Stimulated activated CD8-positive, alpha-beta memory T cell treated with anti-CD3 and anti-CD28 coated beads, Interleukin-2, amount 100 ng/mL, for 48 hours (primary cell): ENCODE data around the gene FLII.
"Not testable (repeated sequence)": the region's sequence is repeated elsewhere in the genome, so short reads cannot be mapped to it uniquely, and the experiment has no call there.

Experiments
- DNase-seq, 2 donors: peaks; one replicate each; pipeline ENCODE4 v3.0.0-alpha.2; 2020; ENCODE audit warnings: low read depth in 2 of 2

FLII gene

DNA sequence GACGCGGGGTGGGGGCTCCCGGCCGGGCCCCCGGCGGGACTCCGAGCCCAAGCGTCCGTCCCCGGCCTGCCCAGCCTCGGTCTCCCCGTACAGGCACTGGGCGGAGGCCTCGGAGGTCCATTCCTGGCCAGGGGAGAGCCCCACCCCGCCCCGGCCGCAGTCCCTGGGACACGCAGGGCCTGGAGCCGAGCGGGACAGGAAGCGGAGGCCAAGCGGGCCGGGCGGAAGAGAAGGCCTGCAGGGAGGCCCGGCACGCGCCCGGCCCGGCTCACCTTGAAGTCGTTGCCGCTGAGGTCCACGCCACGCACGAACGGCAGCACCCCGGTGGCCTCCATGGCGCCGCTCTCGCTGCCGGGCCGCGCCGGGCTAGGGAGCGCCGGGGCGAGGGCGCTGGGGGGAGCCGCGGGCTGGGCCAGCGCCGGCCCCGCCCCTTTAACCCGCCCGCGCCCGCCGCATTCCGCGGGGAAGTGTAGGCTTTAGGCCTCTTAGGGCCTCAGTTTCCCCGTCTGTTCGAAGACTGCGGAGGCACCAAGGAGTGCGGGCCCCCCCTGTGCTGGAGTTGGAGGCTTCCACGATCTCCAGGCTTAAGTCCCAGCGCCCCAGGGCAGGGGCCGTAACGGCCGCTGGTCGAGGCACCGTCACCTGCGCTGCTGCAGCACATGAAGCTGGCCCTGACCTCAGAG lies at the start of gene FLII:
FLII (minus strand) TSS at position 383 of the 683 bp plus-strand sequence; CDS start at position 335, 48 bp downstream.
- peak; percentile 28 to 44 for DNase-seq

DNA sequence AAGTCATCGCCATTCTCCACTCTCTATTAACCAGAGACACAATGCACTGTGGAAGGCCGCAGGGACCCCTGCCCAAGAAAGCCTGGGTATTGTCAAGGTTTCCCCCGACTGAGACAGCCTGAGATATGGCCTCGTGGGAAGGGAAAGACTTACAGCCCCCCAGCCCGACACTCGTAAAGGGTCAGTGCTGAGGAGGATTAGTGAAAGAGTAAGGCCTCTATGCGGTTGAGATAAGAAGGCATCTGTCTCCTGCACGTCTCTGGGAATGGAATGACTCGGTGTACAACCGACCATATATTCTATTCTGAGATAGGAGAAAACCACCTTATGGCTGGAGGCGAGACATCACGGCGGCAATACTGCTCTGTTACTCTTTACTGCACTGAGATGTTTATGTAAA lies 44.7 kb upstream of the FLII start:
- not testable (repeated sequence) for DNase-seq

DNA sequence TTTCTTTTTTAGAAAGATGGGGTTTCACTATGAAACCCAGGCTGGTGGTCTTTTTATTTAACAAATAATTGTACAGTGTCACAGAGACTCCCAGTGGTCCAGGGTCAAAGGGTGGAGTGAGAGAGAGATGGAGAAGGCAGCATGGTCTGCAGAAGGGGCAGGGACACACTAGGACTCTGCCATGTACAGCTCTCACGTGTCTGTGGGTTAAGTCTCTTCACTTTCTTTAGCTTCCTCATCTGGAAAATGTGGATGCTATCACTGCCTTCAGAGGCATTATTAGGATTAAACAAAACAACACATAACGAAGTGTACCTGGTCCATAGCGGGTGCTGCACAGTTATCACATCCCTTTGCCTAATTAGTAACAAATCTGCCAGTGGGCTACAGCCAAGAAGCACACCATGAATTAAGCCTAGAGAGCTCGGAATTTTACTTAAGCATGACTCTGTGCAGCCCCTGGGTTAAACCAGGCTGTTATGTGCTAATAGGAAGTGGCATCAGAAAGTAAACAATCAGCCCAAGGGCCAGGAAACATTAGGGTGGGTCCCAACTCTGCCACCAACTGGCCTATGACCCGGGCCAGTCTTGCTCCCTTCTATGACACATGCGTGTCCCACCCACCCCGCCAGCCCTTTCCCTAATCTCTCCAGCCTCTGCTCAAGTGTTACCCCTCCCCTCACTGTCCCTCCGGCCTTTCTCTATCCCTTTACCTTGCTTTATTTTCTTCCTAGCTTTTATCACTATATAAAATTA lies 42.4 kb upstream of the FLII start:
- DNase-seq, result no peak

DNA sequence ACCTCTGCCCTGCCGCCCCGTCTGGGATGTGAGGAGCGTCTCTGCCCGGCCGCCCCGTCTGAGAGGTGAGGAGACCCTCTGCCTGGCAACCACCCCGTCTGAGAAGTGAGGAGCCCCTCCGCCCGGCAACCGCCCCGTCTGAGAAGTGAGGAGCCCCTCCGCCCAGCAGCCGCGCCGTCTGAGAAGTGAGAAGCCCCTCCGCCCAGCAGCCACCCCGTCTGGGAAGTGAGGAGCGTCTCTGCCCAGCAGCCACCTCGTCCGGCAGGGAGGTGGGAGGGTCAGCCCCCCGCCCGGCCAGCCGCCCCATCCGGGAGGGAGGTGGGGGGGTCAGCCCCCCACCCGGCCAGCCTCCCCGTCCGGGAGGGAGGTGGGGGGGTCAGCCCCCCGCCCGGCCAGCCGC lies 39.5 kb upstream of the FLII start:
- not testable (repeated sequence) for DNase-seq

DNA sequence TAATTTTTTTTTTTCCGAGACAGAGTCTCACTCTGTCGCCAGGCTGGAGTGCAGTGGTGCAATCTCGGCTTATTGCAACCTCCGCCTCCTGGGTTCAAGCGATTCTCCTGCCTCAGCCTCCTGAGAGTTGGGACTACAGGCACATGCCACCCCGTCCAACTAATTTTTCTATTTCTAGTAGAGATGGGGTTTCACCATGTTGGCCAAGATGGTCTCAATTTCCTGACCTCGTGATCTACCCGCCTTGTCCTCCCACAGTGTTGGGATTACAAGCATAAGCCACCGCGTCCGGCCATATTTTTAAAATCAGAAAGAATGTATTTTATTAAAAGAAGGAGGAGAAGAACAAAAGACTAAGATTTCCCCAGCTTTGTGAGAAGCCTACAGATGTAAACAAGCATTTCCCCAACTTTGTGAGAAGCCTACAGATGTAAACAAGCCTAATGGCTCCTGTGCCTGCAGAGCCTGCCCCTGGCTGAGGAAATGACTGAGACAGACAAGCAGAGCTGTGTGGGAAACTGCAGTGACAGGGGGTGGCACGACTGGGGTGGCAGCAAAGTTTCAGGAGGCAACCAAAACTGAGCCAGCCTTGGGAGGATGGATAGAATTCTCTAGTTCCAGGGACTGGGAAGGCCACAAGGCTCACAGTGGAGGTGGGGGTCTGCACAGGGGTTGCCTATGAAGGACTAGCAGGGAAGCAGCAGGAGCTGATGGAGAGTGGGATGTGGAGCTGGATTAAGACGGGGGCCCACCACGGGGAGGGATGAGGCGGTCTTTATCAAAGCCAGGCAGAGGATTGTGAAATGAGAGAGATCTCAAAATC lies 33.4 kb upstream of the FLII start:
- DNase-seq, result no peak

DNA sequence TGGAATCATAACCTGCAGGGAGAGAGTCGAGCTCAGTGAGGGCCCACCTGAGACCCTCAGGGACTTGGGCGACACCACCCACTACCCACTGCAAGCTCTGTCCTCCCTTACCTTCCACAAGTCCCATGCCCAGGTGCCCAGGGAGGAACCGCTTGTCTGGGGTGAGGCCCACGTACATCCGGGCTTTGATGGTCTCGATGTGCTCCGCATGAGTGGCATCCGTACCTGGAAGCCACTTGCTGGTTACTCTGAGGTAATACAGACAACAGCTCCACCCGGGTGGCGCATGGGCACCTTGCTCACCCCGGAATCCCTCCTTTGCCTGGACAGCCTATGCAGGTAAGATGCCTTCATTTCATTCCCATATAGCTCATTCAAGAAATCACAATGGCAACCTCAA lies 26.8 kb upstream of the FLII start:
- no peak for DNase-seq

DNA sequence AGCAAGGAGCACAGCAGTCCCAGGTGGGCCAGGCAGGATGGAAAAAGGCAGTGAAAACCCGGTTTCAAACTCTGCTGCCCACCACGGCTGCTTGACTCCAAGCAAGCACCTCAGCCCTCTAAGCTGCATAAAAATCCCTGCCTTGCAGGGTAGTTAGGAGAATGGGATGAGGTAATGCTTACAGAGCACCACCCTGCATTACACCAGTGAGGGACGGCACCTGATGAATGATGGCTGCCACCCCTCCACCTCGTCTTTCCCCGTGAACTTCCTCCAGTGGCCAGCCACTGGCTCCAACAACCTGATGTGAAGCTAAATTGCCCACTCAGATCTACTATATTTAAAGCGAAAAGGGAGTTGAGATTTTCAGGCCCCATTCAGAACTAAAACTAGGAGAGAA lies 23.2 kb upstream of the FLII start:
- DNase-seq, result no peak

DNA sequence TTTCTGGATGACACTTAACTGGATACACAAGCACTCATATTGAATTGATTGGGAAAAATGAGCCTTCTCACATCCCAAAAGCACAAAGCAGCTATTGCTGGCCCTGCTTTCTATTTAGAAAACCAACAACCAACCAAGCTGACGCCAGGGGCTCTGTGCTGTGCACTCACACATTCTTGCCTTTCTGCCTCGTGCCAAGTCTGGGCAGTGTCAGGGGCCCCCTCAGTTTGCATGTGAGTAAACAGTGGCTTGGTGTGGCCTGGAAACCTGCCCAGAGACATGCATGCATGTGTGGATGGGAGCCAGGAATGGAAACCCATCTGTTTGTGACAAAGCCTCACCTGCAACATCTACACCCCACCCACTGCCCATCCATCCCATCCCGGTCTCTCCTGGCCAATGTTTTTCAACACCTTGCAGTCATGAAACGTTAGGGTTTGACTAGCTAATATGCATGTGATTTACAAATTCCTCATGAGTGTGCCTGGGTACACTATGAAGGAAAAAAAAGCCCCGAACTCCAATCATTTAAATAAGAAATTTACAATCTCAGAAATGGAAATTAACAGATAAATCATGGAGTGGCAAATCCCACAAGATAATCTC lies 22.3 kb upstream of the FLII start:
- no peak for DNase-seq

DNA sequence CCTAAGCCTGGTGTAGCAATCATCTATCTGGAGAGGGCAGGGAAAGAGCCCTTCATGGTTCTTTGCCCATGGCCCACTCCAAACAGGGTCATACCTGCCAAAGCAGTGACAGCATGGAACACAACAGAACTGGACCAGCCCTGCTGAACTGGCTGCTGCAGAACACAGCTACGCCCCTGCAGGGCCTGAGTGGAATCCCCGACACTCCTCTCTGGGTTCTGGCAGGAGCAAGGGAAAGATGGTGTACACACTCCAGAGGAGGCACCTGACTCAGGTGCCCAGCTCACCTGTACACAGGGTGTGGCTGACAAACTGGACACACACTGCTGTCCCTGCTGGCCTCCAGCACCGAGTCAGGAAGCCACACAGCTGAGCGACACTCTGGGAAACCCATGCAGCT lies 21.7 kb upstream of the FLII start:
- no peak for DNase-seq

DNA sequence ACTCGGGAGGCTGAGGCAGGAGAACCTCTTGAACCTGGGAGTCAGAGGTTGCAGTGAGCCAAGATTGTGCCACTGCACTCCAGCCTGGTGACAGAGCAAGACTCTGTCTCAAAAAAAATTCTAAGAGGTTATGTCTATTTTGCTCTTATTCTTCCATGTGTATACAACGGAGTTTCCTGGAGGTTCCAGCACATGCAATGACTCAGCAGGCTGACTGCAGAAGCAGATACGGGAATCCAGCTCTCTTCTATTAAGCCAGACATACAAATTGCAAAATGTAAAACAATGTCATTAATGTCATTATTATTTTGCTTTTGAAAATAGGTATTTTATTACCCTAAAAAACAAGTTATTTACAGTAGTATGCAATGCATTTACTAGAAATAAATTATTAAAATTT lies 20.3 kb upstream of the FLII start:
- DNase-seq, result no peak

DNA sequence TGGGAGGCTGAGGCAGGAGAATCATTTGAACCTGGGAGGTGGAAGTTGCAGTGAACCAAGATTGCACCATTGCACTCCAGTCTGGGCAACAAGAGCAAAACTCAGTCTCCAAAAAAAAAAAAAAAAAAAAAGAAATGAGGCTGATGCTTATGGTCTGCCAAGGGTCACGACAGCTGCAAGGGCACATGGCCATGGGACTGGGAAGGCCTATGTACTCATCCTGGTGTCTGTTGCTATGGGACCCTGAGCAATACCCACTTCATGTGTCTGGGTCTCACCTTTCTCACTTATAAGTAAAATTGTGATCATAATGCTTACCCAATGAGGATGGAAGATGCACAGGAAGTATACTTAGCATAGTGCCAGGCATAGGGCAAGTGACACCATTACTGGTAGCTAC lies 18.5 kb upstream of the FLII start:
- DNase-seq, result no peak

DNA sequence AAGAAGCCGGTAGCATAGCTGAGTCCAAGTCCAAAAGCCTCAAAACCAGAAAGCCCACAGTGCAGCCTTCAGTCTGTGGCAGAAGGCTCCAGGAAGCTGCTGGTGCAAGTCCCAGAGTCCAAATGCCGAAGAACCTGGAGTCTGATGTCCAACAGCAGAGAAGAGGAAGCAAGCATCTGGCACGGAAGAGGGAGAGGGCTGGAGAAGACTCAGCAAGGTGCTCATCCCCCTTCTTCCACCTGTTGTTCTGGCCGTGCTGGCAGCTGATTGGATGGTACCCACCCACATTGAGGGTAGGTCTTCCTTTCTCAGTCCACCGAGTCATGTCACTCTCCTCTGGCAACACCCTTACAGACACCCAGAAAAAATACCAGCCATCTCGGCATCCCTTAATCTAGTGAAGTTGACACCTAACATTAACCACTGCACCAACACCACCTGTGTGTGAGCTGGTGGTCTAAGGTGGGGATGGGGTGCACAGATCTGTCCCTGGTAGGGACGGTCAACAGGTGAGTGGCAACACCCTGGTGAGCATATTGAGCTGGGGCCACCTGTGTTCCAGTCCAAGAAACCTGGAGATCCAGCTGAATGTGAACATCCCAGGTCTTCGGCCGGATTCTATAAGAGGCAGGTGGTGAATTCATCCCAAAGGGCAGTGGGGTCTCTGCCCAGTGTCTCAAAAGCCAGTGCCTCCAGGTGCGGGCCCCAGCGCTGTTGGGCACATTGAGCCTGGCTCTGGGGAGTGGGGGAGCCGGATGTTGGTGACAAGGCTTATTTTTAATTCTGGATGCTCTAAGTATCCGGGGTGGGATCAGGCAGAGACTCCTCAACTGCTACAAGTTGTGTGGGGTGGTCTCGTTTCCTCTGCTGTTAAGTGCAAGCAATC lies 11.8 kb upstream of the FLII start:
- DNase-seq, result no peak

DNA sequence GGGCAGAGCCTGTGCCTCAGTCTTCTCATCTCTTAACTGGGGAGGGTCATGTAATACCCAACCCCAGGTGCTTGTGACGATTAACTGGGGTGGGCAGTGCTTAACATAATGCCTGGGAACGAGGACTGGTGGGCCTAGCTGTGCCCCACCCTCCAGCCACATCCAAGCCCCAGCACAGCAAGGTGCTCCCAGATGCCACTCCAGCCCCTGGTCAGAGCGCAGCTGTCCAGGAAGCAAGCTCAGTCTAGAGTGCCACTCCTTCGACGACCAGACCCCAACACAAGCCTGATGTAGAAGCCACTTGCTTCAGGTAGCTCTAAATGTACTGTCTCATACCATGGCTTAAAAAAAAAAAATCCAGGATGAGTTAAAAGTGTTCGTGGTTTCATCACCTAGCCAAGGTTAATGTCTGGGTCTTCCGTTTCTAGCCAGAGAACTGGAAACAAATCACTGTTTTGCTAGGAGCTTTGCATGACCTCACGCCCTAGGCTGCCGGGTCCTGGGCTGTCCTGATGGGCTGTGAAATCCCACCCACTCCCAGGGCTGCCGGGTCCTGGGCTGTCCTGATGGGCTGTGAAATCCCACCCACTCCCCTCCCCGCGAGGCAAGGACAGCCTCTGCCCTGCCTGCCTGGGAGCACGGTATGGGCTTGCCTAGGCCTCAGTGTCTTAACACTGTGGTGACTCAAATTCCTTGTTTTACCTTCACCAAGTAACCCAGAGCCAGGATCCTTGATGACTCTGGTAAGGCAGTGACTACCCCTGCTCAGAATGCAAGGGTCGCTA lies 9.6 kb upstream of the FLII start:
- DNase-seq, result no peak

DNA sequence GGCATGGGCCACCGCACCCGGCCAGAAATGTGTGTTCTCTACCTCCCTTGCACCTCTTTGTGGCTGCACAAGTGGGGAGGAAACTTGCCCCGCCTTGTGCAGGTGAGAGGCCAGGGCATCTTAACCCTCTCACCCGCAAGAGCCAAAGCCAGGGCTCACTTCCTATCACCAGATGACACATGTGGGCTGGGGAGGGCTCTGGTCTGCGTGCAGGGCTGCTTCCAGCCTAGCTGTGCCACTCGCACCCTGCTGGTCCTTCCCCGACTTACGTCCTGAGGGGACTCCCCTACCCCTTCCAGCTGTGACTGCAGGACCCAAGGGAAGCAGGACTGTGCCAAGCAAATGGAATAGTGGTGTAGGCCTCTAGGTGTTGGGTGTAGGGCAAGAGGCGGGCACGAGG lies 8.8 kb upstream of the FLII start:
- no peak for DNase-seq

DNA sequence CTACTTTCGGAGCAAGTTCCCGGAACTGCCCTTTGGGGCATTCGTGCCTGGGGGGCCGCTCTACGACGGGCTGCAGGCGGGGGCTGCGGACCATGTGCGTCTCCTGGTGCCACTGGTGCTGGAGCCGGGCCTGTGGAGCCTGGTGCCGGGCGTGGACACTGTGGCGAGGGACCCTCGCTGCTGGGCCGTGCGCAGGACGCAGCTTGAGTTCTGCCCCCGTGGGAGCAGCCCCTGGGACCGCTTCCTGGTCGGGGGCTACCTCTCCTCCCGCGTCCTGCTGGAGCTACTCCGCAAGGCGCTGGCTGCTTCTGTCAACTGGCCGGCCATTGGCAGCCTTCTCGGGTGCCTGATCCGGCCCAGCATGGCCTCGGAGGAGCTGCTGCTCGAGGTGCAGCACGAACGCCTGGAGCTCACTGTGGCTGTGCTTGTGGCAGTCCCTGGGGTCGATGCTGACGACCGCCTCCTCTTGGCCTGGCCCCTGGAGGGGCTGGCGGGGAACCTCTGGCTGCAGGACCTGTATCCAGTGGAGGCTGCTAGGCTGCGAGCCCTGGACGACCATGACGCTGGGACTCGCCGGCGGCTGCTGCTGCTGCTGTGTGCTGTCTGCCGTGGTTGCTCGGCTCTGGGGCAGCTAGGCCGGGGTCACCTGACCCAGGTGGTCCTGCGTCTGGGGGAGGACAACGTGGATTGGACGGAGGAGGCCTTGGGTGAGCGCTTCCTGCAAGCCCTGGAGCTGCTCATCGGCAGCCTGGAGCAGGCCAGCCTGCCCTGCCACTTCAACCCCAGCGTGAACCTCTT lies 5.5 kb upstream of the FLII start:
- DNase-seq, result no peak

DNA sequence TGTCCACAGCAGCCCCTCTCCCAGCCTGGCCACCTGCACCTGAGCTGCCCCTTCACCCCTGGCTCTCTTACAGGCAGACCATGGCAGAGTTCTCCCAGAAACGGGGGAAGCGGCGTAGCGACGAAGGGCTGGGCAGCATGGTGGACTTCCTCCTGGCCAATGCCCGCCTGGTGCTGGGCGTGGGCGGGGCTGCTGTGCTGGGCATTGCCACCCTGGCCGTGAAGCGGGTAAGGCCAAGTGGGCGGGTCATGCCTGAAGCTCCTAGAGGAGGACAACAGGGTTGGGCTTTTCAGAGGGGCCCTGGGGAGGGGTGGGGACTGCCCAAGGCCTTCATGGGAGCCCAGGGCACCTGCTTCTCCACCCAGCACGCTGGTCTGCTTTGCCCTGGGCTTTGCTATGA lies 4.1 kb upstream of the FLII start:
- DNase-seq, result no peak

DNA sequence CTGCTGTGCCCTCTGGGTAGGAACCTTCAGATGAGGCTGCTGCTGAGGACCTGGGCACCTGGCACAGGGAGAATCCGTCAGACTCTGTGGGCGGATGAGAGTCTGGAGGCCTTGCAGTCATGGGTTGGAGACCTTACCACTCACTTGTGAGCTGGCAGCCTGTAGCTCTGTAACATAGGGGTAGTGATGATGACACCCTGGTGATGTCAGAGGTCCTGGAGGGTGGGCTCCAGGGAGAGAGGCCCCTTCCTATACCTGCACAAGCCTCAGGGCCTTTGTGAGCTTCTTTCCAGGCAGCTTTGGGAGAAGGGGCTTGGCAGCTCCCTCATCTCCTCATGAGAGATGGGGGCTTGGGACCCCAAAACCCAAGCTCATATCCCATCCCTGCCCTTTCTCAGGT lies 3.6 kb upstream of the FLII start:
- DNase-seq, result no peak

DNA sequence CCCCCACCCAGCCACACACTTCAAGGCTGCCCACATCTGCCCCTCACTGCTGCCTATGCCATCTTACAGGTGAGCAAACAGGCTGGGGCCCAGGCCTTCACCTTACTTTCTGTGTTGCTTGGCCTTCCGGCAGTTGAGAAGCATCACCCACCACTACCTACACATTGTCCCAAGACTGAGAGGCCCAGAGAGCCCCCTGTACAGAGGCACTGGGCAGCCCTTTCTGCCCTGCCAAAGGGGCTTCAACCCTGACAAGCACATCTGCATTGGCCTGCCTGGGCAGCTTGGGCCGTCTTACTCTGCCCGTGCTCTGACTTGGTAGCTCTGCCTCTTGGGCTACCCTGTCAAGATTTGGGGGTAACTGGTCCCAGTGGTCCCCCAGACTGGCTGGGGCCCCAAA lies 3.1 kb upstream of the FLII start:
- DNase-seq, result no peak

DNA sequence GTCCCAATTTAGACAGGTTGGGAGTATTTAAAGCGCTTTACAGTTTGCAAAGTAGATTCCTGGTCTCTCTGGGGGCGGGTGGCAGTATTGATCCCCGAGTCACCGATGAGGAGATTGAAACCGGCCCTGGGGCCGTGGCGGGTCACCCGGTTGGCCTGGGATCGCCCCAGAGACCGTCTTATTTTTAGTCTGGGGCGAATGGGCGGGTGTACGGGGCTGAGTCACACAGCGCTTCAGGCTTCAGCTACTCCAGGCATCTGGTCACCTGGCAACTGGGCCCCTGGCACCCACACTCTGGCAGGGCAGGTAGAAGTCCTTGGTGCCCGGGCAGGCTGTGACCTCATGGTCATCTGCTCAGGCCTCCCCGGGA lies 2.6 kb upstream of the FLII start:
- DNase-seq, result peak; percentile 27 to 41
